CD4-positive, alpha-beta T cell treated with Interleukin-6 for 4 hours (primary cell): ENCODE results near the gene LYPD4.
"Not testable (repeated sequence)": the region's sequence is repeated elsewhere in the genome, so short reads cannot be mapped to it uniquely, and the experiment has no call there.

Experiments
- DNase-seq: peaks from one replicate; pipeline ENCODE4 v3.0.0-alpha.2; 2020; ENCODE audit warnings: mixed read lengths

Gene LYPD4, protein sequence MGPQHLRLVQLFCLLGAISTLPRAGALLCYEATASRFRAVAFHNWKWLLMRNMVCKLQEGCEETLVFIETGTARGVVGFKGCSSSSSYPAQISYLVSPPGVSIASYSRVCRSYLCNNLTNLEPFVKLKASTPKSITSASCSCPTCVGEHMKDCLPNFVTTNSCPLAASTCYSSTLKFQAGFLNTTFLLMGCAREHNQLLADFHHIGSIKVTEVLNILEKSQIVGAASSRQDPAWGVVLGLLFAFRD

DNA sequence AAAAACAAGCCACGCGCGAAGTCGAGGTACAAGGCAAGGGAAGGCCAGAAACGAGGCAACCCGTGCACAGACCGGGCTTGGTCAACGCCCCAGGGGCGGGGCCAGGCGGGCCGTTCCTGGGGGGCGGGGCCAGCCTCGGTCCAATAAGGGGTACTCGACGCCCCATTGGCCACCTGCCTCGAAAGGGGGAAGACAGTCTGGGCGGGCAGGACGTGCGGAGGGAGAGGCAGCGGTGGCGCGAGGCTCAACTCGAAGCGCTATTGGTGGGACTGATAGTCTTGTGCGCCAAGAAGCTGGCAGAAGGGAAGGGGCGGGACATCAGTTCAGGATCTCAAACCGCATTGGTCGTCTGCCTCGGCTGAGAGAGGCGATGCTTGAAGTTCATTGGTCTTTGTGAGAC lies at the start of gene LYPD4:
LYPD4 (minus strand) TSS at position 83 of the 400 bp plus-strand sequence. CDS start 5,398 bp downstream, outside the sequence.
- DNase-seq, result no peak

DNA sequence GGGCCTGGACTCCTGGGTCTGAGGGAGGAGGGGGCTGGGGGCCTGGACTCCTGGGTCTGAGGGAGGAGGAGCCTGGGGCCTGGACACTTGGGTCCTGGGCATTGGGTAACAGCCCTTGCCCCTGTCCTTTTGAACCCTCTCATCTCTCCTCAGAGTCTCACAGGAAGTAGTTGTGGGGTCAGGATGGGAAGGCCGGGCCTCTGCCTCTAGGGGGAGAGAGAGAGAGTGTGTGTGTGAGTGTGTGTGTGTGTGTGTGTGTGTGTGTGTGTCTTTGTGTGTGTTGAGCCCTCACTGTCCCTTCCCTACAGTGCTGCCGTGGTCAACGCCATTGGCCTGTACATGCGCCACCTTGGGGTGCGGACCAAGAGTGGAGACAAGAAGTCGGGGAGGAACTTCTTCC lies 49.4 kb upstream of the LYPD4 start:
- peak; percentile 44 for DNase-seq

GRCh38 chr19:41892173-41892902 lies 47.9 kb upstream of the LYPD4 start:
- DNase-seq, result no peak

DNA sequence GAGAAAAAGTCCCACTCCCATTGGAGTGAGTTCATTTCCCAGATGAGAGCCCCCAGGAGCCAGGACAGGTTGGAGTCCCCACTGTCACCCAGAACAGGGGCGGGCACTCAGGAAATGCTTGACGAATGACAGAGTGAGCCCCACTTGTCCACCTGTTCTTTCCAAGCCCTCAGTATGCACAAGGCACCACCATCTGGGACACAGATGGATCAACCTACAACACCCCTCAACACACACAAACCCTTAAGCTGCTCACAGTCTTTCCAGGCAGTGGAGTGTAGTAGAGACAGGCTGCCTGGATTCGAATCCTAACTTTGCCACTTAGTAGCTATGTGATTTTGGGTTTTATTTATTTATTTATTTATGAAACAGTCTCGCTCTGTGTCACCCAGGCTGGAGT lies 46.5 kb upstream of the LYPD4 start:
- DNase-seq, result no peak

DNA sequence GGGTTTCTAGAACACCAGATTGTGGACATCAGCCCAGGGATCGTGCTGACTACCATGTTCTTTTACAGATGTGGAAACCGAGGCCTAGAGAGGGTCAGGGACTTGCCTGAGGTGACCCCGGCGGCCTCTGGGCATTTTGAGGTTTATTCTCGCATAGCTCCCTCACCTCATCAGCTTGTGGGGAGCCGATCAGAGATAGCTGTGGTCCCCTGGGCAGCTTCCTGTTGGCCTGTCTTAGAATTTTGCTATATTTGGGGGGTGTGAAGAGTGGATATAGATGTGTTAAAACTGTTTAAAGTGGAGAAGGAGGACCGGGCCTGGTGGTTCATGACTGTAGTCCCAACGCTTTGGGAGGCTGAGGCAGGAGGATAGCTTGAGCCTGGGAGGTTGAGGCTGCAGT lies 45.4 kb upstream of the LYPD4 start:
- no peak for DNase-seq

DNA sequence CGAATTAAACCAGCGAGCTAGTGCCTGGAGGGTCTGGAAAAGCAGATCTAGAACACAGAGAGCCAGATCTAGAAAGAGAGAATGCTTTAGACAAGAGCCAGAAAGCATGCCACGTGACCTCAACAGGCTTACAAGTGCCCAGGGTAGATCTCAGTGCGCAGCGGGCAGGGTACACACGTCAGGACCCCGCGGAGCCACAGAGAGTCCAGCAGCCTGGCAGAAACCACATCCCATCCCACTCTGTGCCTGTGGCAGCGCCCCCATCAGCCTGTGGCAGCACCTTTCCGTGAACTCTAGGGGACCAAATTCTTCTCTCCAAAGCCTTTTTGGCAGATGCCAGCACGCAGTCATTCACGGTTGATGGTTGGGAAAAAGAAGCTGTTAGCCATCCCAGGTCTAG lies 44.4 kb upstream of the LYPD4 start:
- DNase-seq, result peak; percentile 53

DNA sequence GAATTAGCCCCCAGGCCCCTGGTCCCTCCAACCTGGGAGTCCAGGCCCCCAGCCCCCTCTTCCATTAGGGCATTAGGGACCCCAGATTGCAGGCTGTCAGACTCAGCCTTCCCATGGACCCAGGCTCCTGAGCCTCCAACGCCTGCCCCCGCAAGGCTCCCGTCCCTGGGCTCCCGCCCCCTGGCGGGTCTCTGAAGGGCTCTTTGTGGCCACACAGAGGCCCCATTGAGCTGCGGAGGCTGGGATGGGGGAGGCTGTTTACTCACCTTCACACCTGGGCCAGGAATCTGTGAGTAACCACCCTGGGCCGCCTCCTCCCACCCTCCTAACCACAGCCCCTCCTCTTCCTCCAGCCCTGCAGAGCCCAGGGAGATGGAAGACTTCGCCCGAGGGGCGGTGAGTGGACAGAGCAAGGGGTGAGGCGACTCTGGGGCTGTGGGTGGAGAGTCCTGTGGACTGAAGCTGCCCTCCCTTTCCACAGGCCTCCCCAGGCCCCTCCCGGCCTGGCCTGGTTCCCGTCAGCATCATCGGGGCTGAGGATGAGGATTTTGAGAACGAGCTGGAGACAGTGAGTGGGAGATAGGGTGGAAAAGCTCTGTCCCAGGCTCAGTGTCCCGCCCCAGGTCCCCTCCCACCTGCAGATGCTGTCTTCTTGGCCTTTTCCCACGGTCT lies 43.4 kb upstream of the LYPD4 start:
- peak; percentile 94 for DNase-seq

DNA sequence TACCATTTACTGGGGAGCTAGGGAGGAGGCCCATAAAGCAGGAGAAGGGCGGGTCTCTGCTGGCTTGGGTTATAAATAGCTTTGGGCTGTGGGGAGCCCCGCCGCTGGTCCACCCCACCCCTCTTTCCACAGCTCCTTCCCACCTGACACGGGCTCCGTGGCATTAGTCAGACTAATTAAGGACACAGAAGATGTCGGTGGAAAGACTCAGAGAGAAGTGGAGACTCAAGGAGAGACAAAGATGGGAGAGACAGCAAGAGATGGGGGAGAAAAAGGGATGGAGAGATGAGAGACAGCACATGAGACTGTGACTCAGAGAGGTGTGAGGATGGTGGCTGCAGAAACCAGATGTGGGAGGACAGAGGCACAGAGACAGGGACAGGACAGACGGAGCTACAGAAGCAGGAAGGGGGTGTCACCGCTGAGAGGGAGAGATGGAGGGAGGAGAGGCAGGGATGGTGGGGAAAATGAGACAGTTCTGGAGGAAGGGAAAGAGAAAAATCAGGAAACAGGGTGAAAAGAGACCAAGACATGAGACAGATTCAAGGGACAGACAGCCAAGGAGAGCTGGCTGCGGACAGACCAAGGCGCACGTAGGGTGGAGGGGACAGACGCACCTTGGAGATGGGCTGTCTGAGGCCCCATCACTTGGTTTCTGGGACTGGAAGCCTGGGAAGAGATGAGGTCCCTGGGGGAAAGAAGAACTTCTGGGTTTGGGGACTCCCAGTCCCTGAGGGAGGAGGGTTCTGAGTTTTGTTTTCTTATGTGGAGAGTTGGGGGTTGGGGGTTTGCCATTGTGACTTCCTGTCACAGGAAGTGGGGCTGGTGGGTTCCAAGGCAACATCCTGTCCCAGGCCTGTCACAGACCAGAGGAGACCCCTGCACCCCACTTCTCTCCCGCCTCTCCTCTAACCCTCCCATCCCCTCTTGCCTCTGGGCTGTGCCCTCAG lies 42.6 kb upstream of the LYPD4 start:
- peak; percentile 83 for DNase-seq

DNA sequence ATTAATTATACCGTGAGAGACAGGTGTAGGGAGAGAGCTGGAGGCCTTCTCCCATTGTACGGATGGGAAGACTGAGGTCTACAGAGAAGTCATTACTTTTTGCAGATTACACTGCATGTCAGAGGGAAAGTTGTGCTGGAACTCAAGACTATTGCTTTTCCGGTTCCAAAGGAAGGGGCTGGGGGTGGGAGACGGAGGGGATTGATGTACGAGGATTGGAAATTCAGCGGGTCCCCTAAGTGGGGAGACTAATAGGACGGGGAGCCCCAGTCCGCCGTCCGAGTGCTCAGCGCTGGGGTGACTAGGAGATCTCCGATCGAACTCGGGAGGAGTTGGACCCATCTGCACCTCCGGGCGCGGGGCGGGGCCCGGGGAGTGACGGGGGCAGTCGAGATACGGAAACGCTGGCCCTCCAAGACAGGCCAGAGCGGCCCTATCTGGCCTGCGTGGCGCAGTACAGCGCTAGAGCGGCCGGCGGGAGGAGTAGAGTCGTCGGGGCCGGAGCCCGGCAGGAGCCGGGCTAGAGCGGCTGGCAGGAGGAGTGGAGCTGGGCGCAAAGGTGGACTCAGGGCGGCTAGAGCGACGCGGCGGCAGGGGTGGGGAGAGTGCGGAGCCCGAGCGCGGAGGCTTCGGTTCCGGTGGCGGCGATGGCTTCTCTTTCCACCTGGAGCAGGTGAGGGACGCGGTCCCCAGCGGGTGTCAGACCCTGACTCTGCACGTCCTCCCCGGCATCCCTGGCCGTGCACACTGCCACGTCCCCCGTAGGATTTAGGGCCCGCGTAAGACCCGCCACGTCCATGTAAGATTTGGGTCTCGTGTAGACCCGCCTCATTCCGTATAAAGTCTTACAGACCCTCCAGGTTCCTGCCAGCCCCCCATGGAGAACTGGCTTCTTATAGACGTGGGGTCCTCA lies 39.6 kb upstream of the LYPD4 start:
- DNase-seq, result peak; percentile 91

- no peak for DNase-seq
These were observed 39.0 kb upstream of the LYPD4 start for GRCh38 chr19:41883463-41883820.

DNA sequence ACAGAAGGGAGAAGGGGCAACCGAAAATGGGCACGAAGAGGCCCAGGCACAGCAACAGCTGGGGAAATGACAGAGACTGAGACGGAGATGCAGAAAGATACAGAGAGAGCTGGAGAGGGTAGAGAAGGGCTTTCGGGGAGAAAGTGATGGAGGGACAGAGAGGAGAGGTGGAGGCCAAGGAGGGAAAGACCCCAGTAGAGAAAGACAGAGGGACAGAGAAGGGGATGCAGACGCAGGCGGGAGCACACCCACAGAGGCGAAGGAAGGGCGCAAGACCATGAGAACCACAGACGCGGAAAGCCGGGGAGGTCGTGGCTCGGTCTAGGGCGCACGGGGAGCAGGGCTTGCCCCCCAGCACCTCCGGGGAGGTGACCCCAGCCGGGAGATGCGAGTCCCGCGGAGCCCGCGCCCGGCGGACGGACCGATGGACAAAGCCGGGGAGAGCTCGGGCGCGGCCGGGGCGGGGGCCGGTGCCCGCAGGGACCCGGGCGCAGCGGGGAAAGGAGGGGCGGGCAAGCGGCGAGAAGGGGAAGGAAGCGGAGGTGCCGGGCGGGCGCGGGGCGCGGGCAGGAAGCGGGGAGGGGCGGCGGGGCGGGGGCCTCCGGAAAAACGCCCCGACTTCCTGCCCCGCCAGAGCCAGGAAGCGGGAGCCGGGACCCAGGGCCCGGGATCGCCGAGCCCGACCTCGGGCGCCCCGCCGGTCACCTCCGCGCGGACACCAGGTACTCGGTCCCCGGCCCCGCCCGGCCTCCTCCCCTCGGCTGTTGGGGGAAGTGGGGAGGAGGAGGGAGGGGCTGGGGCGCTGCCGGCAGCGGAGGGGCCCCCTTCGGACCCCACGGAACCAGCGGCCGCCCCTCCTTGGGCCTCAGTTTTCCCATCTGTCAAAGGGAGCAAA lies 38.3 kb upstream of the LYPD4 start, which contains the start of gene ARHGEF1:
ARHGEF1 (plus strand) TSS at position 617 of the 895 bp plus-strand sequence. CDS start 4,899 bp downstream, outside the sequence.
- DNase-seq, result peak; percentile 79

GRCh38 chr19:41880329-41880708 lies 35.8 kb upstream of the LYPD4 start:
- no peak for DNase-seq

DNA sequence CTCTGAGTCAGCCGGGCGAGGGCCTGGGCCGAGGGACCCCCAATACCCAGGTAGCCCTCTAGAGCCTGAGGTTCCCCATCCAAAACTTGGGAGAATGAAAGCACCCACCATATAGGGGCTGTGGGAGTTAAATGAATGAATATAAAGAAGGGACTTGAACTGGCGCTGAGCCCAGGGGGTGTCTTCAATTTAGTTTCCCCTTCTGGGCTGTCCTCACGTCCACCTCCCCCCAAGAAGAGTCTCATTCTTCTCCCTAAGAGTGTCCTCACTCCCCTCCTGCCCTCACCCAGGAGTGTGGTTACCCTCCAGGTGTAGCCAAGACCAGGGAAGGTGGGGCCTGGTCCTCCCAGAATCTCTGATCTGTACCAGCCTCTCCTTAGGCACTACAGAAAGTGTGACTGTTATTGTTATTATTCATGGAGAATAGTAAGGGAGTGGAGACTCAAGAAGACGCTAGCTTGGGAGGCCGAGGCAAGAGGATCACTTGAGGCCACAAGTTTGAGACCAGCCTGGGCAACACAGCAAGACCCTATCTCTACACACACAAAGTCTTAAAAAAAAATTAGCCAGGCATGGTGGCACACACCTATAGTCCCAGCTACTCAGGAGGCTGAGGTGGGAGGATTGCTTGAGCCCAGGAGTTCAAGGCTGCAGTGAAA lies 35.3 kb upstream of the LYPD4 start:
- DNase-seq, result no peak

- DNase-seq, result no peak
These were observed 34.6 kb upstream of the LYPD4 start for GRCh38 chr19:41879080-41879479.

GRCh38 chr19:41877916-41878905 lies 33.7 kb upstream of the LYPD4 start:
- DNase-seq, result no peak

GRCh38 chr19:41876847-41877832 lies 32.7 kb upstream of the LYPD4 start, which contains the start of gene CD79A:
TSS of gene CD79A (plus strand) at chr19:41877279. CDS start at chr19:41877305, 26 bp downstream.
- DNase-seq, result peak; percentile 50

- DNase-seq, result not testable (repeated sequence)
These were observed 31.5 kb upstream of the LYPD4 start for GRCh38 chr19:41875973-41876372.
